Measurements from ENCODE around the gene DIAPH1.
A peak's percentile ranks its signal among the peaks of the same experiment; 100 is the strongest.

DIAPH1 gene

GRCh38 chr5:141517880-141518617, 100.8 kb downstream of the DIAPH1 start:
- no peak for DNase-seq

- peak in 1 of 2 experiments; percentile 11 for DNase-seq
Observed at GRCh38 chr5:141517312-141517711, 101.5 kb downstream of the DIAPH1 start.

GRCh38 chr5:141516672-141517025, 102.2 kb downstream of the DIAPH1 start:
- no peak for DNase-seq

GRCh38 chr5:141515946-141516671, 102.7 kb downstream of the DIAPH1 start:
- DNase-seq = no peak

- no peak for DNase-seq
Observed at GRCh38 chr5:141515141-141515540, 103.7 kb downstream of the DIAPH1 start.

GRCh38 chr5:141514330-141515133, 104.3 kb downstream of the DIAPH1 start:
- DNase-seq = no peak

GRCh38 chr5:141513627-141514329, 105.0 kb downstream of the DIAPH1 start:
- peak; percentile 73 to 75 for DNase-seq

- peak in 1 of 2 experiments; percentile 49 for DNase-seq
Observed at GRCh38 chr5:141512911-141513626, 105.7 kb downstream of the DIAPH1 start.

GRCh38 chr5:141512390-141512910, 106.3 kb downstream of the DIAPH1 start:
- DNase-seq = peak; percentile 30 to 41

GRCh38 chr5:141511771-141512325, 107.0 kb downstream of the DIAPH1 start:
- no peak for DNase-seq

GRCh38 chr5:141510850-141511601, 107.8 kb downstream of the DIAPH1 start:
- DNase-seq = no peak

GRCh38 chr5:141510160-141510559, 108.6 kb downstream of the DIAPH1 start:
- DNase-seq = no peak

- DNase-seq = peak; percentile 62 to 75
Observed at GRCh38 chr5:141508798-141509611, 109.8 kb downstream of the DIAPH1 start.

- DNase-seq = no peak
Observed at GRCh38 chr5:141508440-141508797, 110.4 kb downstream of the DIAPH1 start.

- no peak for DNase-seq
Observed at GRCh38 chr5:141507387-141508091, 111.3 kb downstream of the DIAPH1 start.

- DNase-seq = no peak
Observed at GRCh38 chr5:141506381-141507155, 112.2 kb downstream of the DIAPH1 start.

- DNase-seq = no peak
Observed at GRCh38 chr5:141504216-141504615, 114.6 kb downstream of the DIAPH1 start.

- no peak for DNase-seq
Observed at GRCh38 chr5:141503681-141504080, 115.1 kb downstream of the DIAPH1 start.

GRCh38 chr5:141501761-141502160, 117.0 kb downstream of the DIAPH1 start:
- no peak for DNase-seq

Measured in Kasumi-1 (cell line).